GM21619 (cell line): Measurements from ENCODE around the gene ZBTB20.

Experiments
- ATAC-seq: cut with Tn5 transposase; IDR thresholded peaks from one replicate; pipeline ENCODE4 v1.9.1; 2021; ENCODE audit not compliant: unreplicated experiment

Gene ZBTB20

DNA sequence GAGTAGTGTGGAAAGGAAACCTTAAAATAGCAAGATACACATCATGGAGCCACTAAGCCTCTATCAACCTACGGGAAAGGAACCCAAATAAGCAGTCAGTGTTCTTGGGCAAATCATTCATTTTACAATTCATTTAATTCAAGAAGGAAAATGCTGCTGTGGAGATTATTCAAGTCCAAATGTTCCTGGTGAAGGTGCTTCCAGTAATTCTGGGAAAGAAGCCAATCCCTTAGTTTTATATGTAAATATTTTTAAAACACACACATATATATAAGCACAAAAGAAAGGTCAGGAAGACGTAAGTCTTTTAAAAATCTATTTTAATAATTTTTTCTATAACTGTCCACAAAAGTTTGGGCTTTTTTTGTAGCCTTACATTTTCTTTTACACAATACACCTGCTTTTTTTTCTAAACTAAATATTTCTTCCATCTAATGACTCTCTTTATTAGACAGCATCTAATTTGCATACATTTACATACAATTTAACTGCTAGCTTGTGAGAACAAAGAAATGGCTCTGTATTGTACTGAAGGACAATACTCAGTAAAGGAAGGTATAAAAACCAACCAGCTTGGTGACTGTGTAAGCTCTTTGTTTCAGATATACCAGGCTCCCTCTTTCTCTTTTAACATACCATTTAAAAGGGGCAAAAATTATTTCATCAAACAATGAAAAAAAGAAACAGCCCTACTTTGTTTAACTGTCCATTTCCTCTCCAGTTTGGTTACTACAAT lies 269.5 kb downstream of the ZBTB20 start:
- no peak for ATAC-seq

DNA sequence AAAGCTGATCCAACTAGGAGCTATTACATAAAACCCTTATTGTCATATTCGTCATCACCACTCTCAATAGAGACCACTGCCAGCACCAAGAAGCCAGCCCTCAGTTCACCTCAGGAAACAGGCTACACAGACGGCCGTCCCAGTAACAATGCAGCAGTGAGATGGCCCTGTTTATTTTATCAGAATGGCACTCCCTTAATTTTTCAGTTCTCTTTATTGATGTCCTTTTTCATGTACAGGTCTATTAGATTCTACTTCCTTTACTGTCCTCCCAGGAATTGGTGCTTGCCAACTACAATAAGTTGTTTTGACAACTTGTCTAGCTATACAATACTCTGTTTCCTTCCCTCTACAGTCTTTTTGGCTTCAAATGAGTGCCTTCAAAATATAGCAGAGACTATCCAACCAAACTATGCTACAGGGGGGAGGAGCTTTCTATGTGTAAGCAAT lies 272.5 kb downstream of the ZBTB20 start:
- ATAC-seq, result no peak

DNA sequence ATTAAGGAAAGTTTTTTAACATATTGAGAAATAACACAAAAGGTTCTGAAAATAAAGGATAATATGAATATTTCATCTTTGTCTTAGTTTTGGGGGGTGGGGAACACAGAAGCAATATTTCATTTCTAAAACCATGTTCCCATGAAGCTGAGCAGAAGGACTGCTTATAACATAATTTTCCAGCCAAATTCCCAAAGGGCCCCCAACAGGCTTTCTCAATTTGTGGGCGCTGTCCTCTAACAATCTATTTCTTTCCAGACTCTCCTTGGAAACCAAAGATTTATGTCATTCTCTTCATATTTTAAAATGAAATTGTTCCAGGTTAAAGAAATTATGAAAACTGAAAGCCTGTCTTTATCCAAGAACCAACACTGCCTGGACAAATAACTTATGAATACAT lies 273.5 kb downstream of the ZBTB20 start:
- no peak for ATAC-seq

DNA sequence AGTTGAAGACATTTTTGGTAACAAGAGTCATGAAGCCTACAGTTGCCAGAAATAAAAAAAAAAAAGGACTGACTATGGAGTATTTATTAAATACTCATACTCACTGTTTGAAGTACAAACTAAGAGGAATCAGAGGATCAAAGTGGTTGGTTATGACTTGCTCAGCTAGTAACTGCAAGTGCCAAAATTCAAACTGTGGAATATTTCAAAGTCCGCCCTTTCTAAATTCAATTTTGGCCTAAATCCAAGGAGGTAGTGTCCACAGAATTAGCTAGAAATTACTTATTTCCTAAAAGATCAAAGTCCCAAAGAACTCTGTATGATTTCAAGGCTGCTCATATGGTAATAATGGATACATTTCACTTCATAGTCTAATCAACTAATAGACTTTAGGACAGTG lies 274.5 kb downstream of the ZBTB20 start:
- ATAC-seq, result no peak

DNA sequence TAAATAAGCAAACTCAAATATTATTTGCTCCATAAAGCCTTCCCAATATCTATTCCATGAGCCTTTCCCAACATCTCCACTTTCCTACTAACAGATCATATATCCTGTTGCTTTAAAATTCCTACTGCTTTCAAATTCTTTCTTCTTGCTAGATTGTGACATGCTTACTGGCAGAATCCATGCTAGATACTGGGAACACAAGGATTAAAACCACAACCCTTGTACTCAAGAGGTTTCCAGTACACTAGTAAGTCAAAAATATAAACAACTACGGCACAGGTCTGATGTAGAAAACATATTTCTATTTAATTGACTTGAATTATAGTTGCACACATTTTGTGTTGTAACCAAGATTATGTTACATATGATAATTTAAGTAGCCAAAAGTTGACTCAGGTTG lies 275.0 kb downstream of the ZBTB20 start:
- no peak for ATAC-seq

DNA sequence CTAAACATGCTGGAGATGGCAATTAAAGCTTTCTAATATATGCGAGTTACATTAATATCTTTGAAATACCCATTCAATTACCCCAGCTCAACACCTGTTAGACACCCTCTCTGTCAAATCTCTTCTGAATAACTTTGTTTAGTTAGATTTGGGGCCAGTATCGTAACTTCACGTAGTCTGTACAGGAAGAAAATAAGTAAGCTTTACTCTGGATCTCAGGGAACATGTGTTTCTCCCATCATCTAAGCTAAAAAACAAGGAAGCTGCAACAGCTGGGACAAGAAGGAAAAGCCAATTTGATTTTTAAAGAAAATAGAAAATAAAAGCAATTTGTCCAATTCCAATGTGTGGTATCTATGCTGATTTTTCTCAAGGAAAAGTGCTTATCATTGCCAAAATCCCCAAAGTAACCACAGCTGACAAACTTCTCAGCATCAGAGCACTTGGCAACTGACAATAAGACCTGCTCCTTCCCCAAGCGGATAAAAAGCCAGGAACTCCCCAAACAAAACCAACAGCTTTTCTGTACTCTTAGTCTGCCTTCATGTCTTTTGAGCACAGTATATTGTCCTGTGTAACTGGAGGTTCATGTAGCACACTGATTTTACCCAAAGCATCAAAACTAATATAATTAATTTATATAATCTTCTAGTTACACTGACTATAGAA lies 279.1 kb downstream of the ZBTB20 start:
- no peak for ATAC-seq

DNA sequence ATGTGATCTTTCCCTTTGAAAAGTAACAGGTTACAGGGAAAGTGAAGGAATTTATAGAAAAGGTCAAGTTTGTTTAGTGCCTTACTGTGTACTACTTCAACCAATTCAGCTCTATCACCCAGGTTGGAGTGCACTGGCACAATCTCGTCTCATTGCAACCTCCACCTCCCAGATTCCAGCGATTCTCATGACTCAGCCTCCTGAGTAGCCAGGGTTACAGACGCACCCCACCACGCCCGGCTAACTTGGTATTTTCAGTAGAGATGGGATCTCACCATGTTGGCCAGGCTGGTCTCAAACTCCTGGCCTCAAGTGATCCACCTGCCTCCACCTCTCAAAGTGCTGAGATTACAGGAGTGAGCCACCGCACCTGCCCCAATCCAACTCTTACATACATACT lies 279.7 kb downstream of the ZBTB20 start:
- ATAC-seq, result no peak

DNA sequence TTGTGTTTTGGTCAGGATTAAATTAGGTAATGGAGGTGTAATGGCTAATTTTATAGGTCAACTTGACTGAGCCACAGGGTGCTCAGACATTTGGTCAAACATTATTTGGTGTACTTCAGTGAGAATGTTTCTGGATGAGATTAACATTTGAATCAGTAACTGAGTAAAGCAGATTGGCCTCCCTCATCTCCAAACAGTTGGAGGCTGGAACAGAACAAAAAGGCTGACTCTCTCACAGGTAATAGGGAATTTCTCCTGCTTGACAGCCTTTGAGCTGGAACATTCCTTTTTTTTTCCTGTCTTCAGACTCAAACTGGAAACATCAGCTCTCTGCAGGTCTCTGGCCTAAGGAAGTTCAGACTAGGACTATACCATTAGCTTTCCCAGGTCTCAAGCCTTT lies 280.7 kb downstream of the ZBTB20 start:
- no peak for ATAC-seq

DNA sequence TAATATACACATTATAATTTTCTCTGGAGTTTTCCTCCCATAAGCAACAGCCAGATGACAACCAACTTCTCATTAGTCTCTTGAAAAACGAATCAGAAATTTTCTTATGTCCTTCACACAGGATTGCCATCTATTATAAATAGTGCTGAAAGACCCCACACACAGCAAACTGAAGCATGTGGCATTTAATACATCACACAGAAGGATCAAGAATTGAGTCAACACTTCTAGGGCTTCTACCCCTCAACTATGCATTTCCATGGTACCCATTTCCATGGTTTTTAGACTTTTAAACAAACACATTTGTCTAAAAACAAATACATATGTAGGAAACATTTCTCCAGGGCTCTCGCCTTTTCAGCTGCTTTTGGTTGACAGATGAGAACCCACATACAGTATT lies 282.1 kb downstream of the ZBTB20 start:
- ATAC-seq, result no peak

DNA sequence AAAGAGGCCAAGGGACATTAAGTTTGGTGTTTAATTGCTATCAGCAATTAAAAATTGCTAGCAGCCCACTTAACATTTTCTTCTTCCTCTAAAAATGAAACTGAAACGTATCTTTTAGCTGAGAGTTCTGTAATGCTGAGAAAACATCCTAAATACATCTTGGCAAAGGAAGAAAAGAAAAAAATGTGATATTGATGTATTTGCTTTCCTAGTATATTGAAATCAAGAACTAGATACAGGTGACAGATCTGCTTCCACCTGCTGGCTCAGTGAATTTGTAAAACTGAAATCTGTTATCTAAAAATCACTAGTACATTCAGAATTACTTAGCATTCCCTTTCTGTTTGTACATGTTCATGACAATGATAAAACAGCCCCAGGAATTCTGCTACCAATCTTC lies 283.2 kb downstream of the ZBTB20 start:
- peak; percentile 56 for ATAC-seq

DNA sequence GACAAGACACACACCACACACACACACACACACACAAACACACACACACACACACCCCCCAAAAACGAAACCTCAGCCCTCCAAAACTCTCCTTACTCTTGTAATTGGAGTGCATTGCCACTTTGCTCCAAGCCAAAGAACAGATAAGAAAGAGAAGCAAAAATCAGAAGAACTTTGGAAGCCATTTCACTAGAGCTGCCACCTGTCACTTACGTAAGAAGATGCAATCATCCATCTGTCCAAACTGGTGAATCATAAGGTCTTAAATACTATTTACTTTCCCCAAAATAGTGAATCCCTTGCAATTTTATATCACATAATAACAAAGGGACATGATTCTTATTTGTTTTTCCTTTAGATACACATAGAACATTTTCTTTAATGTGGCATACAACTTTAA lies 285.4 kb downstream of the ZBTB20 start:
- ATAC-seq, result no peak

DNA sequence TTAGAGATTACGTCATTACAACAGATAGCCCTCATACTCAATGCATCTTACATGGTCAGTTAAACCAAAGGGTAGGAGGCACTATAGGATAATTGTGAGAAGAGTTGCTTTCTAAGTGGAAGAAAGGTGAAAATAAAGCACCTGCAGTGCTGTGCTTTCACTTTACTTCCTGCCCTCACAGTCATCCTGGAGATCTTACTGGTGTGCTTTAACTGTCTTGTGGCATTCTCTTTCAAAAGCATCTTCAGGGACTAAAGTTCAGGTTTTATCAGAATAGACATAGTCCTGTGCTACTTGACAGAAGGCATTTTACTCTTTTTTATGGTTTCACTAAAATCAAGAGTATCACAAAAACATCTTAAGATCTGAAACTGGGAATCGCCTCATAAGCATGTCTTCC lies 286.6 kb downstream of the ZBTB20 start:
- no peak for ATAC-seq

DNA sequence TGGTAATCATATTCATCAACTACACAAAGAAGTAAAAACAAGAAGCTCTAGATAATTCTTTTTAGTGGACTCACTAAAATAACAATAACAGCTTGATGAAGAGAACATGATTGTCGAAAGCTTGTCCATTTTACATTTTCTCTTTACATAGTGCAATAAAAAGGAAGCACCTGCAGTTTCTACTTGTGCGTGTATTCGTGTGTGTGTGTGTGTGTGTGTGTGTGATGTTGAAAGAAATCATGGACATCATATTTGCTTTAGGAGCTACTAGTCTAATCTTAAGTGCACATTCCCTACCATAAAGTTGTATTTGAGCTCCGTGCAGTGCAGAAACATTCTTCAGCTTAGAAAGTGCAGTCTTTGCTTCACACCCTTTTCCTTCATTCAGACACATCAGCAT lies 288.8 kb downstream of the ZBTB20 start:
- ATAC-seq, result no peak

DNA sequence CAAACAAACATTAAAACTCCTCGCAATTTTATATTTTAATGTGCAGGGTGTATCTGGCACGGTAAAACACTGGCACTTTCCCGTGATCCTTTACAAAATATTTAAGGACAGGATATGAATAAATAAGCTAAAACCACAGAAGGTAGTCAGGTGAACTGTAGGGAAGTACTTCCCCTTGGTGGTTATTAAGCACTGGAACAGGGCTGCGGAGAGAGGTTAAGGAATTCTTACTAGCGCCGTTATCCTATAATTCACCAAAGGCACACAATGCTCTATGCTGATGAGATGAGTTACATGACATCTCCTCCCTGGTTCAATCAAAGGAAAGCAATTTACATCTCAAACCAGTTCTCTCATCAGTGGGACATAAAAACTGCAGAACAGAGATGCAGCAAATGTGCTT lies 289.8 kb downstream of the ZBTB20 start:
- no peak for ATAC-seq

DNA sequence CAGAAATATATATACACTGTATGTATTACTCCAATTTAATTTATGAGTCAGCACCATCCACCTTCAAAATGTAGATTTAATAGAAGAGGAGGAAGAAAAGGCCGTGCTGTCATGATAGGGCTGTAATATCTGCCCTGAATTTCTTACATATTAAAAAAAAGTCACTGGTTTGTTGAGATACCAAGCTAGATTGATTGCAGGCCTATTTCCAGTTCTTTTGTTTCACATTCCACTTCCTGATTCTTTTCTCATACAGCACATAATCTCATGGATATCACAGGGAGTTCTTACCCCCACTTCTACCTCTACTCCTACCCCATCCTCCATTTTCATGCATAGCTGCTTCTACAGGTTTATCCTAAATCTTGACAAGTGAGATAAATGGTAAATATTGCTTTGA lies 290.3 kb downstream of the ZBTB20 start:
- ATAC-seq, result no peak

DNA sequence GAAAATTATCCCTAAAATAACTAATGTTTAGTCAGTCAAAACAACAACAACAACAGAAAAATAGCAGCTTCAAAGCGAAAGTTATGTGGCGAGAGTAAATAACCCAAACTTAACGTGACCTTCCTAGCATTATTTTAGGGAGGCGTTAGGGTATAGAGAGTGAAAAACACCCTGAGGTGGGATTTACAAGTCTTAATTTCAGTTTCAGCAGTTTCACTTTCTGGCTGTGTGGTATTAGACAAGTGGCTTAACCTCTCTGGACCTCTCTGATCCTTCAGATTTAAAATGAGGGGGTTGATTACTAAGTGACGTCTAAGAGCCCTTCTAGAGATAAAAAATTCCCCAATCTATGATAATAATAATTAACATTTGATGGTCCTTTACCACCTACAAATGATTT lies 291.2 kb downstream of the ZBTB20 start:
- no peak for ATAC-seq

DNA sequence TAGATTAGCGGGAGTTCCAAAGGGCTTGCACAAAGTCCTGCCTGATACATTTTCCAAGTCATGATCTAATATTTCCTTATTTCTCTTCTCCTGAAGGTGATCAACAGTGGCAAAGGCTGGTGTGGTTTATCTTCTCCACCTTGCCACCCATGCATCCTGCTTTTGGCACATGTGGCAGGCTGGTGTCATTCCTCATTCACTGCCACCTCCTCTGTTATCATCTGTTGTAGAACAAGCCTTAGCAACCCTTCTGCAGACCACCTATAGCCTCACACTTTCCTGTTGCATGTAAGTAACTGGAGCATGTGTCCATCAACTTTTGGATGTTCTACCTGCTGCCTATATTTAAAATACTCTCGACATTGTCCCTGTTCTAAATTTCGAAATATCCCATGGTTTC lies 294.1 kb downstream of the ZBTB20 start:
- no peak for ATAC-seq

DNA sequence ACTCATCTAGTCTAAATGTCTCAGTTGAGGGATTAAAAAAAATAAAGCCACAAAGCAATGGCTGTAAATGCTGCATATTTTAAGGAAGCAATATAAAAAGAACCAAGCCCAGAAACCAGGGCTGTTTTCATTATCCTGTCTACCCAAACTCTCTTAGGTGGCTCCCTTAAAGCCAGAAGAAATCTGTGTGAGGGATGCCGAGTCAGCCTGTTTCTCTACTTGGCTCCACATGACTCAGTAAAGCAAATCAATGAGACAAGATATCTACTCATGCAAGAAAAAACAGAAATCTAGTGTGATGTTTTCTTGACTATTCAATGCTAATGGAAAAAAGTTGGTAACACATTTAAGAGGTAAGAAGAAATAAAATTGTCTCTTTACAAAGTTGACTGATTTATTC lies 296.2 kb downstream of the ZBTB20 start:
- ATAC-seq, result no peak

DNA sequence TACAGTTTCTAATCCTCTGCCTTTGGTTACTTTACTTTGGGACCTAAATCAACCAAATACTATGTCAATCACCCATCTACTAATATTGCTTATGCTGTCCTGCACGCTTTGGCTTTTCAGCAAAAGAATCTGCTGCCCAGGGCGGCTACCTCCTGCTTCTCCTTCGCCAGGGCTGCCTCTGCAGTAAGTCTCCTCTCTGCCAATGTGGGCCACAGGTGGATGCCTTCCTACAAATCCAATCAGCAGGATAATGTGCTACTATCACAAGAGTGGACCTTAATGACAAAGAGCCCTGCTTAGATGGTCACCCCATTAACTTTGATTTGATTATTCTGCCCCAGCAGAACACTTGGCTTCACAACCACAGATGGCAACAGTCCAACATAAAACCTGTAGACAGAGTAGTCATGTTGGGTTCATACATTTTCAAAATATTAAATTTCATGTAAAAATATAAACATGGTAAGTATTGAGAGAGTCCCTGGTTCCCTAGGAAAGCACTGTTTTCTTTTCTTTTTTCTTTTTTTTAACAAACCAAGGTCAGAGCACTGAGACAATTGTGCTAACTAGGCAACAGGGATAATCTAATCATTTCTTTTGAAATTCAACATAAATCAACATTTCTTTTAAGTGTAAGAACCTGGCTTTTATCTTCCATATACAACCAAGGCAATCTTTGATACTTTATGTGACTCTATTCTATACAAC lies 298.3 kb downstream of the ZBTB20 start:
- ATAC-seq, result no peak

DNA sequence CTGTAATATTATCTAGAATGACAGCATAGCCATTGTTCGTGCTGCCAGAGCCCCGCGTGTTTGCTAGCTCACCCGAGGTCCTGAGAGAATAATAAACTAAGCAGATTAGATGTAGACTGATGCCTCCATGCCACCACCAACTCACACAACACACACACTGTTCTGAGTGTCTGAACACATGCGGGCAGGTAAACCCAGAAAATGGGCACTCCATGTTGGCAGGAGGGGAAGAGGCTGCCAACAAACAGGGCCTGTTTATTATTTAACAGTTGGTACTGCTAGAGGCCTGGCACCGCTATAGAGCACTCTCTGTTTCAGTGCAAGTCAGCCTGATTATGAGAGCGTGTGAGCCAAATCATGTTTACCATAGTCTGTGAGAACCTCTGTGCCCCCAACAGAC lies 299.0 kb downstream of the ZBTB20 start:
- ATAC-seq, result no peak

DNA sequence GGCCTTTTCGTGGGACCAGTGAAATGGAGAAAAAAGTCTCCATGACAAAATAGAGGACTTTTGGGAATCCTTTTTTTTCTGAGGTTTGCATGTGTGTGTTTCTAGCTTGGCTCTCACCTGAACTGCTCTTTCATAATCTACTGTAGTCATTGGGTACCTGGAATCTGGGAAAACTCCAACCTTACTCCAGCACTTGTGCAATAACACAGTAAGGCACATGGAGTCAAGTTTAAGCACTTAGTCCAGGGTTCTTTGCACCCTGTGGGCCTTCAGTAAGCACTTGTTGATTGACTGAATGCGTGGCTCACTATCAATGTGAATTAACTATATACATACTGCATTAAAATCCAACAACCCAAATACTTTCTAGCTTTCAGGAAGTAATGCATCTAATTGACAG lies 299.5 kb downstream of the ZBTB20 start:
- ATAC-seq, result no peak

DNA sequence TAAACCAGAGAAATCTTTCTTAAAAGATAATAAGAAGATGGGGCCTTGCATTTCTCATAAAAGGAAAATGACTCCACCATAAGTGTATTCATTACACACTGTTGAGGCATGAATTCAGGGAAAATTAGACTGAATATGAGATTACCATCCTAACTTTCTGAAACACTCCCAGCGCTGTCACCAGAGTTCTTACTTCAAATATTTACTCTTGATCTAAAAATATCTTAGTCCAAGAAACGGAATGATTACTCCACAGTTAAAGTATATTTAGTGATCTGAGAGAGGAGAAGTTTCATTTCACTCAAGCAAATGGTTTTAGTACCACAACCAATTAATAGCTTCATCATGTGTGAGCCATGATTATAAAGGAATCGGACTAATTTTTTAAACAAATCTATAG lies 300.3 kb downstream of the ZBTB20 start:
- no peak for ATAC-seq
